EL (cell line): ENCODE measurements around the gene ABLIM2.

ENCODE experiments used
- DNase-seq: peaks from one replicate; pipeline ENCODE4 v3.0.0-alpha.2; 2016

The ABLIM2 gene

DNA sequence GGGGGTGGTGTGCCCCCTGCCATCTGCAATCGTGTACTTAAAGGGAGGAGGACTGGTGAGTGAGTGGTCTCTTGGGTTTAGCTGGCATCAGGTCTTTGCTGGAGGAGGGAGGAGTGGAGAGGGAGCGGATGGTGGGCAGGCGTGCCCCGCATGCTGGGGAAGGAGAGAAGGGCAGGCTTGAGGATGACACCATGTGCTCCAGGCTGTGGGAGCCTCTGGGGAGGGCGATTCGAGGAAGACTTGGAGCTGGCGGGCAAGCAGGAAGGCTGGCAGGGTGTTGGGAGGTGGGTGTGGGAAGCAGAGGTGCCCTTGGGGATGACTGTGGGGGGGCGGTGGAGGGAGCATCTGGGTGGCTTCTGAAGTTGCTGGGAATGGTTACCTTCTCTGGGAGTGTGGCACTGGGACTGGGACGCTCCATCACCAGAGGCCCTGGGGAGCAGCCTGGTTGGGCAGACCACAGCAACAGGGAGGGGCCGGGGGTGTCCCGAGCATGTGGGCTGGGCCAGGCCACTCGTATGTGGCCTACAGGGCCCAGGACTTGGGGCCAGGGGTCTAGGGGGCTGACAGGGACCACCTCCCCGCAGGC lies 188.2 kb downstream of the ABLIM2 start:
- DNase-seq = no peak

- DNase-seq = no peak
These were observed 190.2 kb downstream of the ABLIM2 start for GRCh38 chr4:7968262-7968896.

DNA sequence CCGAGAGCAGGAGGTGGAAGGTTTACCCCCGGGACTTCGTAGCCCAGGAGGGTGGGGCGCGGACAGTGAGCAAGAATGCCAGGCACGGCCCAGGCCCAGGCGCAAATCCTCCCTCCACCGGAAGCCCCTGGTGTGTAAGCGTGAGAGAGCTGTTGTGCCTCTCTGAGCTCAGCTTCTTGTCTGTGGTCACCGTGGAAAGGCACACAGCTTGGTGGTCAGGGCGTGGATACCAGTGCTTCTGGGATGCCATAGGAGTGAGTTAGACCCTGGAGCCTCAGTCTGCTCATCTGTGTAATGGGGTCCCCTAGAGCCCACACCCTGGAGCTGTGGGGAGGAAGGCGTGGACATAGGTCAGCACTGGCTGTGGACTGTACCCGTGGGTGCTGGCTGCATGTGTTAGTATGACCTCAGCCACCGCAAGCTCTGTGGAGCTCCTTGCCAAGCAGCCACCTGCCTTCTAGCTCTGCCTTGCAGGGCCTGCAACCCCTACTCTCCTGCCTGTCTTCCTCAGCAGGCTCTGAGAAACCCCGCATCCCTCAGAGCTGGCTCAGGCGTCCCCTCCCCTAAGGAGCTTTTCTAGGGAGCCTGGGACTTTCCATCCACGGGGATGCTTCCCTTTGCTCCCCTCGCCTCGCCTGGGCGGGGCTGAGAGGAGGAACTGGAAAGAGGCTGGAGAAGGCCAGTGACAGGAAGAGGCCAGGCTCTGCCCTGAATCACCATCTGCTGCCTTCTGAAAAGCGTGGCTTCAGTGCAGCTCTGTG lies 190.9 kb downstream of the ABLIM2 start:
- peak; percentile 35 for DNase-seq

GRCh38 chr4:7967063-7967440 lies 191.6 kb downstream of the ABLIM2 start:
- DNase-seq = no peak

GRCh38 chr4:7966281-7967062 lies 192.1 kb downstream of the ABLIM2 start:
- DNase-seq = no peak

DNA sequence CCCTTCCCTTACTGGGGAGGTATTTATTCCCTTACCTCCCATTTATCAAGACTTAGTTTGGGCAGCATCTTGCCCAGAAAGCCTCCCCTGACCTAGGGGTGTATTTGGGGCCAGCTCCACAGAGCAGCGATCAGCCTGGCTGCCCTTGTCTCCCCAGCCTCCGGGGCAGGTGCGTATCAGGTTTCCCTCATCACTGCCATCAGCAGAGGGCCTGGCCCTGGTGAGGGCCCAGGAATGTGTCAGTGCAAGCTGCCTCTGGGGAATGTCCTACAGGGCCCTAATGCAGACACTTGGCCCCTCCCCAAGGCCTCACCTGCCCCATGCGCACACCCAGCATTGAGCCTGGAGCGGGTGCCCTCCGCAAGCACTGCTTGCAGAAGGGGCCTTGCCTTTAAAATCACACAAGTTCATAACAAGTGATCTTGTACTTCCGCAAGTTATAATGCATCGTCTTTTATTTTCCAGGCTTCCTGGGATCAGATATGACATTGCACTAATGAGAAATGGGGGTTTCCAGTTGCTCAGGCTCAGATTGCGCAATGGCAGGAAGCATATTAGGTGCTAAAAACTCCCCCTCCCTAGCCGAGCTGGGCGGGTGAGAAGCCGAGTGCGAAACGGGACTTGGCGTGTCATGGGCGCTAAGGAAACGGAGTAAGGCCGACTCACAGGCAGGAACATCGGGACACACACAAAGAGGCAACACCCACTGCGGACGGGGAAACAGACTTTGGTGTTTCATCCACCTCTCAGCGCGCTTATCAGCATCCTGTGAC lies 193.5 kb downstream of the ABLIM2 start:
- DNase-seq = peak; percentile 37

- no peak for DNase-seq
These were observed 194.2 kb downstream of the ABLIM2 start for GRCh38 chr4:7964459-7964858.

- no peak for DNase-seq
These were observed 194.9 kb downstream of the ABLIM2 start for GRCh38 chr4:7963691-7964090.

DNA sequence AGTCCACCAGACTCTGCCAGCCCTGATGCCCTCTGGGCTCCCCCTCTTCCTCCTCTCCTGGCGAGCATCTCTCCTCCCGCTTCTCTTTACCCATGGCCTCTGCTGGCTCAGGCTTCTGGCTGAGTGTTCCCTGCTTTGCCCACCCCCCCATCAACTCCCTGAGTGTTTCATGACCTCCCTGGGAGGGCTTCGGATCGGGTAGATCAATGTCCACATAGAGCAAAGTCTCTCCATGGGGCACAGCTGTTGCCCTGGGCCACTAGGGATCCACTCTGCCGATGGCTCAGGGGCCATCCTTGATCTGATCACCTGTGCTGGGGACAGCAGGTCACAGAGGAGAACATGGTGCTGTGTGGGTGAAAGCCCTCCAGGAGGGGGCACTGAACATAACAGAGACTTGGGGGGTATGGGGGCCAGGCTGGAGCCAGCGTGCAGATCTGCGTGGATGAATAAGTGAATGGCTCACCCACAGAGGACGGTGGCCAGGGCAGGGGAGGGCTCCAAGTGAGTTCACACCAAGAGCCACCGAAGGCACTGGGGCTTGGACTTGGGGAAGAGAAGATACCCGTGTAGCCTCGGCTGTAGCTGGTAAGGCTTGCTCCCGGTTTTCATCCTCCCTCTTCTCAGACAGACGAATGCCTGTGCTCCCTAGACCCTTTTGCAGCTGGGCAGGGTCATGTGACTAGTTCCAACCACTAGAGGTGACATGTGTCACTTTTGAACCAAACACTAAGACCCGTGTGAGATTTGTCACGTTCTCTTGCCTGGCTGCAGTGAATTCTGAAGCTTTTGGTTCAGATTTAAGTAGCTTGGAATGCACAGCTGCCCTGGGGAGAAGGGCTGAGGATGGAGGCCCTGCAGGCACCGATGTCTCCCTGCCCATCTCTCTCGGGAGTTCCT lies 195.8 kb downstream of the ABLIM2 start:
- DNase-seq = no peak

- DNase-seq = peak; percentile 99
These were observed 197.6 kb downstream of the ABLIM2 start for GRCh38 chr4:7960790-7961655.

GRCh38 chr4:7960017-7960789 lies 198.4 kb downstream of the ABLIM2 start:
- no peak for DNase-seq

DNA sequence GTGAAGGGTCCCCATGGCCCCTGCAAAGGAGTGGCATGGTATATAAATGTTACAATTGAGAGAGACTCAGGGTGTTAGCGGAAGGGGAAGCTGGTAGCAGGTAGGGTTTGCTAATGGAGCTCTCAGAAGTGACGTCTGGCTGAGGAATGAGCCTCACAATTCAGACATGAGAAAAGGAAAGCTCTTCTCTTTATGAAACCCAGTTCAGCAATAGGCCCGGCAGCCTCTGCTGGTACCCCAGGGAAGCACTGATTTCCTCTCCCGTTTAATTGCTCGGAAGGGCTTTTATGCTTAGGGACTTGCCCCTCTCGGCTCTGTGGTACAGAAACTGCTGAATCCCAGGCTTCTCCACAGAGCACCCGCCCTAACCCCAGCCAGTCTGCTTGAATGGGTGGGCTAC lies 199.5 kb downstream of the ABLIM2 start:
- no peak for DNase-seq

DNA sequence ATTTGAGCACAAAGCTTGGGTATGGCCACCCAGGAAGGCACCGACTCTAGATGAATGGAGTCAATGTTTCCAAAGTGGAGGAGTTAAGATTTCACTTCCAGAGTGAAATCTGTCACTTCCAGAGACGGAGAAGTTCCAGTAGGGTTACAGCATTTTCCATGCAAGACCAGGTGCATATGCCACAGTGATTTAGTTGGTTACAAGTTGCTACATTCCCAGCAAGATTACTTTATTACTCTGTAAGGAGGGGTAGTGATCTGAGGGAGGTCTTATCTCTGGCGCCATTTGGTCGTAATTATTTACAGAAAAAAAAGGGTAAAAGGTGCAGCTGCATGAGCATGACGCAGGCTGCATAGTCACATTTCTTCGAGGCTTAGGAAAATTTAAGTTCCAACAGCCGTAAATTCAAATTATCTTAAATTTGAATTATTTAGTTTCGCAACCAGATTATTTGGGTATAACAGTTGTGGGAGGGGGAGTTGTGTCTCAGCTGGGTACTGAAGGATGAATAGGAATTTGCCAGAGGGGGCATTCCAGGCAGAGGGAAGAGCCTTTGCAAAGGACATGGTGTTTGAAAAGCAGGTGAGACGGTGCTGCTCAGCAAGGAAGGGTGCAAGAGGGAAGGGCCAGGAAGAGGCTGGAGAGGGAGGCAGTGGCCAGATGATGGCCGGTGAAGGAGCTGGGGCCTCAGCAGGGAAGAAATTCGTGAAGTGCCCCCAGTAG lies 201.5 kb downstream of the ABLIM2 start:
- no peak for DNase-seq

- peak; percentile 95 for DNase-seq
These were observed 202.3 kb downstream of the ABLIM2 start for GRCh38 chr4:7956270-7956808.

DNA sequence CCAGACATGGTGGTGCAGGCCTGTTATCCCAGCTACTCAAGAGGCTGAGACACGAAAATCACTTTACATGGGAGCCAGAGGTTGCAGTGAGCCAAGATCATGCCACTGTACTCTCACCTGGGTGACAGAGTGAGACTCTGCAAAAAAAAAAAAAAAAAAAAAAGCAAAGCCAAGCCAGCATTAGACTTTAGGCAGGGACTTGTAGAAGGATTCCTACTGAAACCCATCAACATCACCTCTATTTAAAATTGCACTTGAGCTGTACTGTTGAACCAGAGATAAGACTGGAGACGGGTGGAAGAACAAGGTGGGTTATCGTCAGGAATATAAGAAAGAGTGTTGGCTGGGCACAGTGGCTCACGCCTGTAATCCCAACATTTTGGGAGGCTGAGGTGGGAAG lies 203.2 kb downstream of the ABLIM2 start:
- no peak for DNase-seq

DNA sequence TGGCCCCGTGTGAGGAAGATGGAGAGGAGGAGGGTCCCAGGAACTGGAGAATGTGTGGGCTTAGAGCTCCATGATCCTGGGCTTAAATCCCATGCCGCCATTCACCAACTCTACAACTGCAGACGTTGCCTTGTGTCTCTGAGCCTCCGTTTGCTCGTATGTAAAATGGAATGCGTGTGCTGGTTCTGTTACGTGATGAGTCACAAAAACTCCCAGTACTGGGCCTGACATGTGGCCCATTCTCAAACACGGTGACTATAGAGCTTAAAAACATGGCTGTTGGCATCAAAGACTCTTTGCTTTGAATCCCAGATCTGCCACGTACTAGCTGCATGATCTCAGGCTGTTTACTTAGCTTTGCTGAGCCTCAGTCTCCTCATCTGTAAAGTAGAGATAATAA lies 206.0 kb downstream of the ABLIM2 start:
- DNase-seq = no peak

- DNase-seq = no peak
These were observed 208.1 kb downstream of the ABLIM2 start for GRCh38 chr4:7950301-7951092.

- DNase-seq = no peak
These were observed 208.9 kb downstream of the ABLIM2 start for GRCh38 chr4:7949759-7950158.
